SH-SY5Y (cell line): ENCODE data around the gene CSH2.

Experiments used
- GATA2 ChIP-seq: IDR thresholded peaks from 2 replicates; pipeline ENCODE4 v1.6.1; 2011; ENCODE audit warnings: mild to moderate bottlenecking, low read depth, low read length
- GATA3 ChIP-seq: IDR thresholded peaks from 2 replicates; pipeline ENCODE4 v1.6.1; 2011; ENCODE audit warnings: low read depth, mild to moderate bottlenecking, low read length, moderate library complexity

GRCh38 chr17:63837962-63838600 lies 35.4 kb downstream of the CSH2 start:
- TF ChIP-seq GATA3 (no peak), GATA2 (no peak)
